Stimulated activated CD8-positive, alpha-beta memory T cell treated with anti-CD3 and anti-CD28 coated beads, Interleukin-15, amount 100 ng/mL, for 48 hours (primary cell): ENCODE data around the gene BCL6.
"Not testable (repeated sequence)": the region's sequence is repeated elsewhere in the genome, so short reads cannot be mapped to it uniquely, and the experiment has no call there.

Experiments used
- DNase-seq, 2 donors: peaks; one replicate each; pipeline ENCODE4 v3.0.0-alpha.2; 2020; ENCODE audit warnings: low read depth in 2 of 2

The BCL6 gene

DNA sequence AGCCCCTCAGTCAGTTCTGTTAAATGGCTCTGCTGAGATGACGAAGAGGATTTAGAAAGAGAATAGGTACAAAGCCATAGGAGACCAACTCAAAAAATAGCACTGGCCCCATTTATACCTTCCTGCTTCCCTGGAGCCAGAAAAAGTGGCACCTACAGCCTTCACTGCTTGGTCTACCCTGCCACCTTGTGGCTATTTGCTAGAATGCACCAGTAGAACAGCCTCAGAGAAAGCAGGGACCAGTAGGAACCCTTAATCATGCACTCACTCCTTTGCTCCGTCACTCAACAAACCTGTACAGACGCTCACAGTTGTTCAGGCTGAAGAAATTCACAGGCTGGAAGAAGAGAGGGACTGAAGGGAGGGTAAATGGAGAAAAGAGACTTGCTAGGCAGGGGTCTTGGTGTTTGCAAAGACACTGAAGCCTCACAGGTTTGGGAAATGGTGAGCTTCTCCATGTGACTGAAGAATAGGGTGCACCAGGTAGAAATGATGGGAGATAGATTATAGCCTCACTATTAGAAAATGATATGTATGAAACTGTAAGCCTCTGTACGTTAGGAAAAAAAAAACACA is 30.8 kb downstream of the BCL6 start:
- DNase-seq = peak; percentile 41 to 50

DNA sequence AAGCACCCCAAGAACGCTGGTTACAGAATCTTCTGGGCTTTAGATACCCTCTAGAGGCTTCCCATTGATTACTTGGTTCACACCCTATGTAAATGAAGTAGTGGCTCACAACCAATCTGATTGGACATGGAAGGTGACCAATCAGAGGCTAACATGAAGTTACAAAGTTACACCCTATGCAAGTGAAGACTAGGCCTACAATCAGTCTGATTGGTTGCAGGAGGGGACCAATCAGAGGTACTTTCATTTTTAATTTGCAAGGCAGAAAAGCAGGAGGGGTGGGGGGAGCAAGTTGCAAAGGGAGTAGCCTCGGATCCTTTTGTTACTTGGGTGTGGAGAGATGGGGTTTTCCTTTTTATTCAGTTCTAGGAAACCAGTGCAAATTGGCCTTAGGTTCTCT is 31.8 kb downstream of the BCL6 start:
- DNase-seq = no peak

DNA sequence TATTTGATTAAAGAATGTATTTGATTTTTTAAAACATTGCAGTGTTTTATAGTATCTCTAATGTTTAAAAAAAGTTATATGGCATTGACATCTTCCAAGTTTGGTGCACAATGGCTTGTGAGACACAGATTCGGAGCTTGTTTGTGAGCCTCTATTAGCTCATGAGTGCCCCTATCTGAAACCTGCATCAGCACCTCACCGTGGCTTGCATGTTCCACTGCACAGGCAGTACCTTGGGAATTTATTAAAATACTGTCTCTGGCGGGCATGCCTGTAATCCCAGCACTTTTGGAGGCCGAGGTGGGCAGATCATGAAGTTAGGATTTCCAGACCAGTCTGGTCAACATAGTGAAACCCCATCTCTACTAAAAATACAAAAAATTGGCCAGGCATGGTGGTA is 36.1 kb downstream of the BCL6 start:
- no peak for DNase-seq

DNA sequence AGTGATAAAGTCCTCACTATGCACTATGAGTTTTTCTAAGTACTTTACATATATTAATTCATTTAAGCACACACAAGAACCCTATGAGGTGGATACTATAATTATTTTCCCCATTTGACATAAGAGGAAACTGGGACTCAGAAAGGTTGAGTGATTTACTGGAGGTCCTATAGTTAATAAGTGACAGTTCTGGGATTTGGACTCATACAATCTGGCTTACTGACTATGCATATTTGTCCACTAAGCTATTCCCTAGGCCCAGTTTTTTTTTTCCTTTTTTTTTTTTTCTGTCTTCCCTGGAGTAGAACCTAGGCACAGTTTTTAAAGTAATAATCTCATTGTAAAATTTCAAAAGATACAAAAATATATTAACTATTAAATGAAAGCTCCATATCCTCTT is 36.6 kb downstream of the BCL6 start:
- DNase-seq = no peak

DNA sequence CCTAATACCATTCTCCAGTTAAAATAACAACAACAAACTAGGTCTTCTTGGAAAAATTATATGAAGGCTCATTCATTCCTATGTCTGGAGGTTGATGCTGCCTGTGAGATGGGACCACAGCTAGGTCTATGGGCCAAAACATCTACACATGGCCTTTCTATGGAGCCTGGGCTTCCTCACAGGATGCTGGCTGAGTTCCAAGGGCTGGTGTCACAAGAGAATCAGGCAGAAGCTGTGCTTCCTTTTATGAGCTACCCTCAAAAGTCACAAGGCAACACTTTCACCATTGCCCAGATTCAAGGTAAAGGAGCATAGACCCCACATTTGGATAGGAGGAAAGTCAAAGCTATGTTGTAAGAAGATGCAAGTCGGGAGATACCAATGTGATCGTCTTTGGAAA is 38.3 kb downstream of the BCL6 start:
- DNase-seq = no peak

DNA sequence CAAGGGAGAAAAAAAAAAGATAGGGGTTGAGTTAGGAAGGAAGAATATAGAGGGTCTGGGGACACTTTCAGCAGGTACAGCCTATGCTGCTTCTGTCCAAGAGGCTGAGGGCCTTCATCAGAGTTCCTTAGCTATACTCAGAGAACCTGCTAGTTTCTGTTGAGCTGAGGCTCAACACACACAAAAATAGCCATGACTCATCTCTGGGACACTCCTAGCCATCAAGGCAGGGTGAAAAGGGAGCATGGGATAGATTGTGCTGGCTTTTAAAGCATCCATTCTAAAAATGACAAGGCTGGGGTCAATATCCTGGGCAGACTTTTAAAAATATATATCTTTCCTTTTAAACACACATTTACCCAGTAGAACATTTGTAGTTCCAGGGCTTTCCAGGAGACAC is 40.1 kb downstream of the BCL6 start:
- DNase-seq = no peak

DNA sequence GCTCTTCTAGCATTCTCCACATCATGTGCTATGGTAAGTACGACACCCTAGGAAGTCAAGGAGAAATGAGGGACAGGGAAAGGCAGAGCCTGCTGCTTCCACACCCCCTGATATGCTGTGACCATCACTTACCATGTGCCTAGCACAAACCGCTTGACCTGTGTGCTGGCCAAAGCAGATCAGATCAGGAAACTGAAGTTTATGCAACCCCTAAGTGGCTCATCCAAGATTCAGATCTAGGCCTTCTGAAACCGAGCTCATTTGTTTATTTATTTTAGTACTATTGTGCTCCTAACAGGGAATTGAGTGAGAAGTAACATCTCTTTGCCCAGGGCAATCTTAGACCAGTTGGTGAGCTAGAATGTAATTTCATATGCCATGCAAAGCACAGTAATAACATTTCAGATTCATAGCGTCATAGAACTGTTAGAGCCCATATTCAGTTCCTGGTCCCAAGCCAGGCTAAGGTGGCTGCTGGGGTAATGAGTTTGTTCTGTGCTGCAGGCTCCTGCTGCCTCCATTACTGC is 42.7 kb downstream of the BCL6 start, which contains the start of gene RTP2:
Gene RTP2, minus strand, starts transcription at position 51 of the 527 bp plus-strand sequence. CDS start 429 bp downstream, outside the sequence.
- no peak for DNase-seq

DNA sequence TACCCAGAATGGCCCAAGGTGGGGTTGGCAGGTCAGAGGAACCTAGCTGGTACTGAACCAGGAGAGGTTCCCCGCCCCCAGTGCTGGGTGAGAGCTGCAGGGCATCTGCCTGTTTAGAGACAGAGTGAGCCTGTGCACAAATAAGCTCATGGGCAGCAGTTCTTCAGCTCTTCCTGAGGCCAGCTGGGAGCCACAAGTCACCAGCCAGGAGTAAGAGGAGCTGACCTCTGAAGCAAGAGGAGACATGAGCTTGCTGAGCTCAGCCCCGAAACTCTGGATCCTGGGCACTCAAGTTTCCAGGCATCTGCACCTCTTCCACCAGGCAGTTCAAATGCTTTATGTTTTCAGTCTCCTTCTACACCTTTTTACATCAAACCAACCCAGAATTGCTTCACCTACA is 45.0 kb downstream of the BCL6 start:
- DNase-seq = no peak

DNA sequence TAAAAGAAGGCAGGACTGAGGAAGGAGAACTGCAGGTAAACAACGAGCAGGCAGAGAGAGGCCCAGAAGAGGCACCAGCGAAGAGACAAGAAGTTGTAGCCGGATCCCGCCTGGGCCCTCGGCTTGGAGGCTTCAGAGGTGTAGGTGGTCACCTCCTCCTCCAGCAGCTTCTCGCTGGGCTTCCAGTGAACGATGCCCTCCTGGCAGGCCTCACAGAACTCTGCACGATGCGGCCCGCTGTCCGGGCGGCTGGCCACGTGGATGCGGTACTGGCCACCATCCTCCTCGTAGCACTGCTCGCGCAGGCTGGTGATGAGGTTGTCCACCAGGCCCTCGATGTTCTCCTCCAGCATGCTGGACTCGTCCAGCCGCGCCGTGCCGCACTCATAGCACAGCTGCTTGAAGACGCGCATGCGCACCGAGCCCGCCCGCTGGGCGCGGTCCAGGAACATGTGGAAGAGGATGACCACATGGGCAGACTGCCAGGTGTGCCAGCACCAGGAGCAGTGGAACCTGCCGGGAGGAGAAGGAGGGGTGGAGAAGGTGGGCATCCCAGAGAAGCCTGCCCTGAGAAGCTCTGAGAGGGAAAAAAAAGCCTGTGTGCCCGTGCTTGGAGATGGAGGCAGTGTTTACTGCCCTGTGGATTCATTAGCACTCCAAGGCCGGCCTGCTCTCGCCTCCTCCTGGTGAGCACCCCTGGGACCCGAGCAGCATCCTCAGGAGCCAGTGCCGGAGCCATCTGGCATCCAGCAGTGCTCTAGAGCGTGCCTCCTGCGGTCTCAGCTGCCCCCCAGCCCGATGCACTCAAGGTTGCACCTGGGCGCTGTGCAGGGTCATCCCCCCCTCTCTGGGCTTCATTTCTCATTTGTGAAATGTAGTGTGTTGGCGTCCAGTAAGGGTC is 46.5 kb downstream of the BCL6 start:
- DNase-seq = no peak

DNA sequence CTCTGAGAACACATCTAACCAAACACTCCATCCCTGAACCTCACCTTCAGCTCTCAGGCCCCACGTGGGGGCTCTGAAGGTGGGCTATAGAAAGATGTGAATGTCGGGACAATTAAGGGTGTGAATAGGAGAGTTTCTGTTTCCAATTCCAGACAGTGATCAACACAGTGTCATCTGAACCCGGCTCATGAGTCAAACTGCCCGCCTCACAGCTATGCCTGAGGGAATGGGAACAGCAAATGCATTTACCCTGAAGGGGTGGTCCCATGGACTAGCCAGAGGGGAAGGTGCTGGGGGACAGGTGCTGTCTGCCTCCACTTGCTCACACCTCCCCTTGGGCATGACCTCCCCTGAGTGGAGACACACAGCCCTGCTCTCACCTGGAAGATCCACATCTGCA is 49.2 kb downstream of the BCL6 start:
- no peak for DNase-seq

DNA sequence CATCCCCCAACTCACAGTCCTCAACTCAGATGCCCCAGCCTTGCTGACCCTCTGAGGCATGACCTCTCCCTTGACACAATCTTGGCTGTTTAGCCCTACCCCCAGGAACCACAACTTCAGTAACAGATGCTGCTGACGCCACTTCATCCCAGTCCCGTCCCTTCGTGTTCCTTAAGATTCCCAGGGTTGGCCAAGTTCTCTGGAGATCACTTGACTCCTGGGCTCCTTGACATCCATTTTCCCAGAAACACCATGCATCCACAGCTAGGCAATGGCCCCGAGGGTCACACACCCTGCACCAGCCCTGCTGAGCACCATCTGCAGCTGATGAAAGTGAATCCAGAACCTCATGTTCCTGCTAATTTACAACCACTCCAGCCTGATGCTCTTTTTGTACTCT is 49.8 kb downstream of the BCL6 start:
- no peak for DNase-seq

DNA sequence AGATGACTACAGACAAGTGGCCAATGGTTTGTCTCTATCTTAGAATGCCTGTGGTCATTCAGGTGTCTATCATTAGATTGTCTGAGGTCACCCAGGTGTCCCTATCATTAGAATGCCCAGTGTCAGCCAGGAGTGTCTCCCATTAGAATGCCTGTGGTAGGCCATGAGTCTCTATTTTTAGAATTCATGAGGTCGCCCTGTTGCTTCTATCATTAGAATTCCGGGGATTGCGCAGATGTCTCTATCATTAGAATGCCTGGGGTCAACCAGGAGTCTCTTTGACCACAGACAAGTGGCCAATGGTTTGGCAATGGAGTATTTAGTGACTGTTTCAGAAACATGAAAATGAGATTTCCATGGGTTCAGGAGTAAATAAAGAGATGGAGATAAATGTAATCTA is 50.5 kb downstream of the BCL6 start:
- no peak for DNase-seq

DNA sequence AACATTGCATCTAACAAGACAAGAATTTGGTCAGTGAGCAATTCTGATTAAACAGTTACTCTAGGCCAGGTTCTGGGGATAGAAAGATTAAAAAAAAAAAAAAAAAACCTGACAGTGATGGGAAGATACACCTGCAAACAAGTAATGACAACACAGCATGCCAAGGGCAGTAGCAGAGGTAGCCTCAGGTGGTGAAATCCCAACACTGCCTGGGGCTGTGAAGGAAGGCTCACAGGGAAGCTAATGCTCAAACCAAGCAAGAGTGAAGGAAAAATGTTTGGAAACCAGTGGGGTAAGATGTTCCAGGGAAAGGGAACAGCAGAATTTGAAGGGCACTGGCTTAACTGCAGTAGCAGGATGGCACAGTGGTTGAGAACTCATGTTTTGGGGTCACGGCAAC is 51.8 kb downstream of the BCL6 start:
- DNase-seq = no peak

DNA sequence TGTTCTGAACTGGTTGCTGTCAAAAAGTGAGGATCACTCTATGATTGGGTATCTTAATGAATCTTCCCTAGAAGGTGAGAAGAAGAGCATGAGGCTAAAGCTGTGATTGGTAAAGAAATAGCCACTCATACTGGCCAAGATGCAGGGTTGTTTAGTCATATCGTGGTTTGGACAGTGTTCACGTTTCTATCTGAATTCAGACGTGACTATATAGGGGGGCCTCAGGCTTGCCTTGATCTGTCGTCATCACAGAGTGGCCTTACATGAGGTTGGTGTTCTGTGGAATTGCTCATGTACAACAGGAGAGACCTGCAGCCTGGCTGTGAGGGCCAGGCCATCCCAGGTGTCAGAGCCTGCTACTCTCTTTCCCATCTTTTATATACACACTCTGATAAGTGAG is 55.3 kb downstream of the BCL6 start:
- no peak for DNase-seq

DNA sequence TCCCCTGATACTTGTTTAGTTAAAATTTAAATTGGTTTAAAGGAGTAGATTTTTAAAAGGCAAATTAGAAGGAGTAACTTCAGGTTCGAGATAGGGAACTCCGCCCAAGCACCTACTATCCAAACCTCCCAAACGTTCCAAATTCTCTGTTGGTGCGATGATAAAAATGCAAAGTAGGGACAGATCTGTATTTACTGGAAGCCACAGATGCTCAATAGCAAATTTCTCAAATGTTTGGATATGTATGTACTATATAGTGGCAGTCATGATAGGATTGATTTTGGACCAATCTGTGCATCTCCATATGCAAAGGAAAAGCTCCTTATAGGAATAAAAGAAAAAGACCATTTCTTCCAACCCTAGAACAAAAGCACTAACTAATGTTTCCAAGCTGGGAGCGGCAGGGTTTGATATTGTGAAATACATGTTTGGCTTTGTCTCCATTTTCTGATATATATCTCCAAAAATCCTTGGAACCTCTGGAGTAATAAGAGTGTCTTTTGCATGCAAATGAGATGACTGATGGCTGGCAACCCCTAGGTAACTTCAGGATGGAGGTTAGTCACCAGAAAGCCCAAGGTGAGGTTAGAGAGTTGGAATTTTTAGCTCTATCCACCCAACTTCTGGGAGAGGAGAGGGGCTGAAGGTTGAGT is 58.5 kb downstream of the BCL6 start:
- DNase-seq = no peak

DNA sequence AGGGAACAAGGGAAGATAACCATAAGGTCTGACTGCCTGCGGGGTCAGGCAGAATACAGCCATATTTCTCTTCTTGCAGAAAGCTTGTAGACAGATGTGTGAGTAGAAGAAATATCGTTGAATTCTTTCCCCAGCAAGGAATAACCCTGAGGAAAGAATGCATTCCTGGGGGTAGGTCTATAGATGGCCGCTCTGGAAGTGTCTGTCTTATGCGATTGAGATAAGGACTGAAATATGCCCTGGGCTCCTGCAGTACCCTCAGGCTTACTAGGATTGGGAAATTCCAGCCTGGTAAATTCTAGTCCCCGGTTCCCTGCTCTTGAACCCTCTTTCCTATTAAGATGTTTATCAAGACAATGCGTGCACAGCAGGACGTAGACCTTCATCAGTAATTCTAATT is 59.3 kb downstream of the BCL6 start:
- no peak for DNase-seq

DNA sequence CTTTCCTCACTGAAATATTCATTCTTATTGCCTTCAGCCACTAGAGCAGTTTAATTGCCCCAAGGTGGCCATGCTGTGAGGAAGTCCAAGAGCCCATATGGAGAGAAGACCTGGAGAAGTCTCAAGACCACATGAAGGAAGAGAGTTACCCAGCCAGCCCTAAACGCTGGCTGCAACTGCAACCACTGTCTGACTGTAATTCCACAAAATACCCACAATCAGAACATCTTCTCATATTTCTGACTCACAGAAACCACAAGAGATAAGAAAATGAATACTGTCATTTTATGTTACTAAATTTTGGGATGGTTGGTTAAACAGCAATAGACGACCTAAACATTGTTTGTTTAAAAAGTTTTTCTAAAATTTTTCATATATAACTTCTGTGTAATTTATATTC is 60.4 kb downstream of the BCL6 start:
- DNase-seq = peak in 1 of 2 donors; percentile 4

DNA sequence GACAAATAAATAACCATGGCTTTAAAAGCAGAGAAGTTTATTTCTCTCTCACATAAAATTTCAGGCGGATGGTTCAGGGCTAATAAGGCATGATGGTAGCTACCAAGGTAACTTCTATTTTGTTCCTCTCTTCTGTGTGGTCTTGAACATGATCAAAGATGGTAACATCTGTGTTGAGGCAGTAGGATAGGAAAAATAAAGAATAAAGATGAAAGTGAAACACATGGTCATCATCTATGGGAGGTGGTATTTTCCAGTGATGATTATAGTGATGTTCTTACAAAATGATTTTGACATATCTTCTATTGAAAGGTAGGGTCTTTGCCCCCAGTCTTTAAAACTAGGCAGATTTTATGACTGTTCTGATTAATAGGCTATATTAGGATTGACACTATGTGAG is 60.8 kb downstream of the BCL6 start:
- DNase-seq = no peak

DNA sequence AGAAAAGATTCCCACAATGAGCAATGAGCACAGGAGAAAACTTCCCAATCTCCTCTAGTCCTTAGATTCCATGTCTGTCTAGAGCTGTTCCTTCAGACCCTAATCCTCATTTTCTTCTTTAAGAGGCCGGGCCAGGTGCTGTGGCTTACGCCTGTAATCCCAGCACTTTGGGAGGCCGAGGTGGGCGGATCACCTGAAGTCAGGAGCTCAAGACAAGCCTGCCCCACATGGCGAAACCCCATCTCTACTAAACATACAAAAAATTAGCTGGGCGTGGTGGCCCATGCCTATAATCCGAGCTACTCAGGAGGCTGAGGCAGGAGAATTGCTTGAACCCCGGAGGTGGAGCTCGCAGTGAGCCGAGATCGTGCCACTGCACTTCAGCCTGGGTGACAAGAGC is 63.5 kb downstream of the BCL6 start:
- DNase-seq = not testable (repeated sequence)

DNA sequence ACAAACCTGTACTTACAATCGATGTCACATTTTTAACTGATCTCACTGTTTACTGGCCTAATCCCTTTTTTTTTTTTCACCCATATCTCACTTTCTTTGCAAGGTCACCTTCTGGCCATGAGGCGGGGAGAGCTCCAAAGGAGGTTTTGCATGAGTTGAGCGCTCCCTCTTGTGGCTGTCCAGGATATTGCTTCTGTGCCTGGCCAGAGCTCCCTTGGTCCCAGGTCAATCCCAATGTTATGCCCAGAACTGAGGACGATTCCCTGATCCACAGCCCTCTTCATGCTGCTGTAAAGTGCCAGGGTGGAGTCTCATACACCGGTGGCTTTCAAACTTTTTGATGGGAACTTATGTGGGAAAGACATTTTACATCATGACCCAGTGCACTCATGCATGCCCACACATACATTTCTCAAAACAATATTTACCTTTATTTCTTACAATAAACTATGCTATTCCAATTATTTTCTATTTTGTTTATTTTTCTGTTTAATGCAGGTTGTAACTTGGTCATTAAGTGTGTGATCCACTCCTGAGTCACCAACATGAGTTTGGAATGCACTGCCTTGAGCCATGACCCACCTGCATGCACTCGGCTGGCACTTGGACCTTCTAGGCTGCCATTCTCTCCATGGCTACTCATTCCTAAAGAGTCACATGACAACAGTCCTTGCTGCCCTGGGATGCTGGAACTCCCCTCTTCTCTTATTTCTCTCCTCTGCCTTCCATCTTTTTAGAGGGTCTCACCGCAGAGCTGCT is 65.5 kb downstream of the BCL6 start:
- DNase-seq = peak; percentile 26 to 32

DNA sequence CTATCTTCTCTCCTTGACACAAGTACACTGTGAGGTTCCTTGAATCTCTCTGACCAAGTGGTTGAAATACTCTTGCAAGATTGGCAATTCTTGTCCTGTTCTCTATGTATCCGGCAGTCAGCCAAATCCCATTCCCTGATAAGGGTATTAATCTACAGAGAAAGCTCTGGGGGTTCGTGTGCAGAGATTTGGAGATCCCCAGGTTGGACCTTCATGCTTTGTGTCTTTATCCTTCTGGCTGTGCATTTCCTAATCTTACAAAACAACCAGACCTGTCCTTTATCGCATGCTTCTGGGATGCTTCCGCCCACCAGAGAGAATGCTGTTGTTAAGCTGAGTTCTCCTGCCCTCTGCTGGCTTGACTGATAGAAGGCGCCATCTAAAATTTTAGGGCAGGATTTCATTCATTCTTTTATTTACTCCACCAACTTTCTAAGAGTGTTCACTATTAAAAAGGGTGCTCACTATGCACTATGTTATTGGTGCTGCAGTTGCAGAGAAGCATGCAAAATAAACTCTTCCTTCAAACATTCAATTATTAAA is 66.5 kb downstream of the BCL6 start:
- DNase-seq = peak in 1 of 2 donors; percentile 2

DNA sequence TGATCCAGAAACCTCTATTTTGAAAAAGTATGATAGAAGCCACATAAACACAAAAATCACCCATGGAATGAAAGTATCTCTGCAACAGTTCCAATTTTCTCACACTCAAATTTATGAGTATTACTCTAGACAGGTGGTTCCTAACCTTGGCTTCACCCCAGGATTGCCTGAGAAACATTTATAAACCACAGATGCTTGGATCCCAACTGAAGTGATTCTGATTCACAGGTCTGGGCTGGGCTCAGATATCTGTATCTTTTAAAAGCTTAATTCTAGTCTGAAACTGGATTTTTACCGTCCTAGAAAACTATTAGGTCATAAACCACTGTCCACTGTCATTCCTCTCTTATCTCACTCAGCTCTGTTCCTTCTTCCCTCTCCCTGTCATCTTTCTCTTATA is 67.7 kb downstream of the BCL6 start:
- no peak for DNase-seq
